ENCODE results near the gene PRICKLE3. TPM values are rescaled to one million over a fixed set of nuclear protein-coding genes. Genes with fewer than 3 reads are reported as not detected.
"Not testable (repeated sequence)": the region's sequence is repeated elsewhere in the genome, so short reads cannot be mapped to it uniquely, and the experiment has no call there.

The PRICKLE3 gene
- polyA plus RNA-seq, 6 donors from 2014 or later = 3.6 to 8.6 (median 5.4) TPM; not detected in 1

- DNase-seq = no peak
- peak overlapping the region in 3 of 6 donors; percentile 44 to 59 (median 58) for H3K27ac Mint-ChIP-seq
- peaks cover 13 to 21% (median 15%) of the 10 kb centered on the region in 3 donors for H3K4me1 Mint-ChIP-seq
- peak overlapping the region in 6 of 8 donors; percentile 25 to 93 (median 60) for H3K4me3 Mint-ChIP-seq
- H3K9me3 Mint-ChIP-seq = peaks cover 0 to 5% (median 0%) of the 10 kb centered on the region in 7 donors
- no peak for ATAC-seq (ENCODE audit: low read depth in 2 of 2)
- H3K36me3 Mint-ChIP-seq = no peaks in the 10 kb centered on the region
- no peaks in the 10 kb centered on the region for H3K27me3 Mint-ChIP-seq
These were observed 29.0 kb downstream of the PRICKLE3 start for GRCh38 chrX:49157194-49157593.

- peaks cover 13 to 21% (median 15%) of the 10 kb centered on the region in 3 donors for H3K4me1 Mint-ChIP-seq
- peak overlapping the region; percentile 92 to 99 (median 94) for H3K4me3 Mint-ChIP-seq
- H3K36me3 Mint-ChIP-seq = peaks cover under 1 to 3% of the 10 kb centered on the region in 2 donors
- peak overlapping the region; percentile 80 to 99 (median 96) for H3K27ac Mint-ChIP-seq
- peak; percentile 92 for ATAC-seq (ENCODE audit: low read depth in 2 of 2)
- H3K9me3 Mint-ChIP-seq = peaks cover 0 to 5% (median 0%) of the 10 kb centered on the region in 7 donors
- no peaks in the 10 kb centered on the region for H3K27me3 Mint-ChIP-seq
- DNase-seq = peak; percentile 86
These were observed 30.0 kb downstream of the PRICKLE3 start for GRCh38 chrX:49155900-49156837.

GRCh38 chrX:49155243-49155899 lies 30.8 kb downstream of the PRICKLE3 start:
- Mint-ChIP-seq H3K36me3 (peaks cover 4 to 7% of the 10 kb centered on the region in 2 donors), H3K4me1 (peaks cover 13 to 21% (median 15%) of the 10 kb centered on the region in 3 donors), H3K27ac (peak overlapping the region in 5 of 6 donors; percentile 17 to 98 (median 96)), H3K4me3 (peak overlapping the region; percentile 92 to 99 (median 94)), H3K27me3 (no peaks in the 10 kb centered on the region), H3K9me3 (peaks cover 0 to 8% (median 0%) of the 10 kb centered on the region in 7 donors)
- ATAC-seq (ENCODE audit: low read depth in 2 of 2) (no peak), DNase-seq (no peak)

- DNase-seq (no peak), ATAC-seq (ENCODE audit: low read depth in 2 of 2) (no peak)
- Mint-ChIP-seq H3K27me3 (no peaks in the 10 kb centered on the region), H3K4me3 (peak overlapping the region in 1 of 8 donors; percentile 66), H3K36me3 (peaks cover 4 to 7% of the 10 kb centered on the region in 2 donors), H3K9me3 (peaks cover 0 to 8% (median 0%) of the 10 kb centered on the region in 7 donors), H3K27ac (no peak overlapping the region), H3K4me1 (peaks cover 13 to 21% (median 15%) of the 10 kb centered on the region in 3 donors)
These were observed 32.7 kb downstream of the PRICKLE3 start for GRCh38 chrX:49153467-49153866.

GRCh38 chrX:49149291-49149690 lies 36.9 kb downstream of the PRICKLE3 start:
- not testable (repeated sequence) for DNase-seq; H3K4me1 Mint-ChIP-seq; H3K27ac Mint-ChIP-seq; H3K27me3 Mint-ChIP-seq; ATAC-seq (ENCODE audit: low read depth in 2 of 2); H3K9me3 Mint-ChIP-seq; H3K4me3 Mint-ChIP-seq; H3K36me3 Mint-ChIP-seq

- H3K27ac Mint-ChIP-seq = peak overlapping the region in 1 of 6 donors; percentile 69
- not testable (repeated sequence) for H3K4me1 Mint-ChIP-seq; H3K4me3 Mint-ChIP-seq; H3K36me3 Mint-ChIP-seq; H3K9me3 Mint-ChIP-seq; DNase-seq; H3K27me3 Mint-ChIP-seq; ATAC-seq (ENCODE audit: low read depth in 2 of 2)
These were observed 37.6 kb downstream of the PRICKLE3 start for GRCh38 chrX:49148390-49149100.

GRCh38 chrX:49147936-49148335 lies 38.2 kb downstream of the PRICKLE3 start:
- H3K4me1 Mint-ChIP-seq = no peaks in the 10 kb centered on the region
- ATAC-seq (ENCODE audit: low read depth in 2 of 2) (no peak), DNase-seq (no peak)
- H3K27ac Mint-ChIP-seq = peak overlapping the region in 2 of 6 donors; percentile 36 to 42
- peaks cover 0 to 5% (median 1%) of the 10 kb centered on the region in 7 donors for H3K9me3 Mint-ChIP-seq
- H3K4me3 Mint-ChIP-seq = no peak overlapping the region
- no peaks in the 10 kb centered on the region for H3K27me3 Mint-ChIP-seq
- H3K36me3 Mint-ChIP-seq = peaks cover 4 to 7% of the 10 kb centered on the region in 2 donors

GRCh38 chrX:49147282-49147681 lies 38.9 kb downstream of the PRICKLE3 start:
- Mint-ChIP-seq H3K9me3 (peaks cover 0 to 8% (median 1%) of the 10 kb centered on the region in 7 donors), H3K27ac (no peak overlapping the region), H3K4me1 (no peaks in the 10 kb centered on the region), H3K36me3 (peaks cover 4 to 7% of the 10 kb centered on the region in 2 donors), H3K27me3 (no peaks in the 10 kb centered on the region), H3K4me3 (no peak overlapping the region)
- ATAC-seq (ENCODE audit: low read depth in 2 of 2) (no peak), DNase-seq (no peak)

- H3K9me3 Mint-ChIP-seq = peaks cover 2 to 34% (median 24%) of the 10 kb centered on the region in 7 donors
- H3K36me3 Mint-ChIP-seq = peaks cover 0 to 13% of the 10 kb centered on the region in 2 donors
- H3K4me3 Mint-ChIP-seq; H3K27me3 Mint-ChIP-seq; H3K4me1 Mint-ChIP-seq; H3K27ac Mint-ChIP-seq; DNase-seq; ATAC-seq (ENCODE audit: low read depth in 2 of 2): not testable (repeated sequence)
These were observed 43.0 kb downstream of the PRICKLE3 start for GRCh38 chrX:49143154-49143553.

GRCh38 chrX:49142264-49142663 lies 43.9 kb downstream of the PRICKLE3 start:
- H3K27ac Mint-ChIP-seq; H3K4me1 Mint-ChIP-seq; ATAC-seq (ENCODE audit: low read depth in 2 of 2); H3K4me3 Mint-ChIP-seq; DNase-seq; H3K27me3 Mint-ChIP-seq: not testable (repeated sequence)
- peaks cover 0 to 13% of the 10 kb centered on the region in 2 donors for H3K36me3 Mint-ChIP-seq
- peaks cover 2 to 34% (median 24%) of the 10 kb centered on the region in 7 donors for H3K9me3 Mint-ChIP-seq

- ATAC-seq (ENCODE audit: low read depth in 2 of 2) (no peak), DNase-seq (no peak)
- peaks cover 5 to 13% of the 10 kb centered on the region in 2 donors for H3K36me3 Mint-ChIP-seq
- no peaks in the 10 kb centered on the region for H3K27me3 Mint-ChIP-seq
- H3K27ac Mint-ChIP-seq = no peak overlapping the region
- peaks cover 2 to 34% (median 29%) of the 10 kb centered on the region in 7 donors for H3K9me3 Mint-ChIP-seq
- peak overlapping the region in 1 of 8 donors; percentile 1 for H3K4me3 Mint-ChIP-seq
- H3K4me1 Mint-ChIP-seq = no peaks in the 10 kb centered on the region
These were observed 46.5 kb downstream of the PRICKLE3 start for GRCh38 chrX:49139713-49140112.

- ATAC-seq (ENCODE audit: low read depth in 2 of 2) (no peak), DNase-seq (no peak)
- H3K36me3 Mint-ChIP-seq = peaks cover 5 to 13% of the 10 kb centered on the region in 2 donors
- peaks cover 2 to 32% (median 29%) of the 10 kb centered on the region in 7 donors for H3K9me3 Mint-ChIP-seq
- H3K4me3 Mint-ChIP-seq = no peak overlapping the region
- no peak overlapping the region for H3K27ac Mint-ChIP-seq
- no peaks in the 10 kb centered on the region for H3K4me1 Mint-ChIP-seq
- no peaks in the 10 kb centered on the region for H3K27me3 Mint-ChIP-seq
These were observed 48.7 kb downstream of the PRICKLE3 start for GRCh38 chrX:49137492-49137891.

GRCh38 chrX:49133759-49134158 lies 52.4 kb downstream of the PRICKLE3 start:
- DNase-seq (no peak), ATAC-seq (ENCODE audit: low read depth in 2 of 2) (no peak)
- Mint-ChIP-seq H3K36me3 (peaks cover 0 to 5% of the 10 kb centered on the region in 2 donors), H3K4me3 (no peak overlapping the region), H3K9me3 (peaks cover 0 to 15% (median 4%) of the 10 kb centered on the region in 7 donors), H3K4me1 (peaks cover 0 to 8% (median 0%) of the 10 kb centered on the region in 3 donors), H3K27me3 (no peaks in the 10 kb centered on the region), H3K27ac (no peak overlapping the region)

Data from naive B cell (primary cell).